Measurements from ENCODE around the gene WSCD1. TPM values are rescaled to one million over a fixed set of nuclear protein-coding genes. Genes with fewer than 3 reads are reported as not detected.

Gene WSCD1
- total and polyA plus RNA-seq, 12 donors: 2.1 to 17.9 (median 8.7) TPM

DNA sequence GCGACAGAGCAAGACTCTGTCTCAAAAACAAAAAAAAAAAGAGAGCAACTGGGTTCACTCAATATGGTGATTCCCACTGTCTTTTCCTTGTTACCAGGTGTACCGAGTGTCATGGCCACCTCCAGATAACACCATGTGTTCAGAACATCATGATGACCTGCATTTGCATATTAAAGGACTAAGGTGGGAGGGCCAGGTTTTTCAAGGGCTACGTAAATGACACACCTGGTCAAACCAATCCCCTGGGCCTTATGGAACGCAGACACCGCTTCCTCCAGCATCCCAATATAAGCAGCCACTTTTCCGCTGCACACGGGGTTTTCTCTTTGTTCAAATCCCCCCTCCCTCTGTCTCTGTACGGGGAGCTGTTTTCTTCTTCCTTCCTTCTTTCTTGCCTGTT lies 29.3 kb downstream of the WSCD1 start:
- Histone ChIP-seq H3K27ac (no peak overlapping the region), H3K27me3 (no peaks in the 10 kb centered on the region), H3K4me1 (replicated peaks in 1 of 2) (no peaks in the 10 kb centered on the region), H3K36me3 (replicated peaks in 1 of 2) (no peaks in the 10 kb centered on the region), H3K4me3 (no peak overlapping the region), H3K9me3 (replicated peaks in 1 of 3) (no peaks in the 10 kb centered on the region)
- no peak for TF ChIP-seq POLR2A (IDR thresholded peaks at IDR 0.05)
- TF ChIP-seq, protein P1, sequence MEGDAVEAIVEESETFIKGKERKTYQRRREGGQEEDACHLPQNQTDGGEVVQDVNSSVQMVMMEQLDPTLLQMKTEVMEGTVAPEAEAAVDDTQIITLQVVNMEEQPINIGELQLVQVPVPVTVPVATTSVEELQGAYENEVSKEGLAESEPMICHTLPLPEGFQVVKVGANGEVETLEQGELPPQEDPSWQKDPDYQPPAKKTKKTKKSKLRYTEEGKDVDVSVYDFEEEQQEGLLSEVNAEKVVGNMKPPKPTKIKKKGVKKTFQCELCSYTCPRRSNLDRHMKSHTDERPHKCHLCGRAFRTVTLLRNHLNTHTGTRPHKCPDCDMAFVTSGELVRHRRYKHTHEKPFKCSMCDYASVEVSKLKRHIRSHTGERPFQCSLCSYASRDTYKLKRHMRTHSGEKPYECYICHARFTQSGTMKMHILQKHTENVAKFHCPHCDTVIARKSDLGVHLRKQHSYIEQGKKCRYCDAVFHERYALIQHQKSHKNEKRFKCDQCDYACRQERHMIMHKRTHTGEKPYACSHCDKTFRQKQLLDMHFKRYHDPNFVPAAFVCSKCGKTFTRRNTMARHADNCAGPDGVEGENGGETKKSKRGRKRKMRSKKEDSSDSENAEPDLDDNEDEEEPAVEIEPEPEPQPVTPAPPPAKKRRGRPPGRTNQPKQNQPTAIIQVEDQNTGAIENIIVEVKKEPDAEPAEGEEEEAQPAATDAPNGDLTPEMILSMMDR (IDR thresholded peaks at IDR 0.05): no peak
- WGBS, 4 donors: 91 to 96% (median 93%) methylated on average over 8 of the region's 8 CpGs
- DNase-seq: no peak
- intact Hi-C loops (cut with DNase I): no loop called here

DNA sequence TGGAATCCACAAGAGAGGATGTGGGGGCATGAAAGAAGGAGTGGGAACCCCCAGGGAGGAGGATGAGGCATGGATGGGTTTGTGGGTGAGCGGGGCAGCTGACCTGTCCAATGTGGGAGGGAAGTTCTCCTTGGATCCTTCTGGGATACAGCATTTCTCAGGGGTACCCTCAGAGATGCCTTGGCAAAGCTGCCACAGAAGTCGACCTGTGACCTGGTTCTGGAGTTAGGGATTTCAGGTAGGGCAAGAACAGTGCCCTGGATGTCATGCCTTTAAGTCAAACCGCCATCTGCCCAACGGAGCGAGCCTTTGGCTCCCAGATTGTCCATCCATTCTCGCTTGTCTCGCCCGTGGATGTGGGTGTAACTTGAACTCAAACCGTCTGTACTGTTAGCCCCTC lies 30.0 kb downstream of the WSCD1 start:
- no peak for TF ChIP-seq POLR2A (IDR thresholded peaks at IDR 0.05)
- TF ChIP-seq, protein P1 (IDR thresholded peaks at IDR 0.05): no peak
- intact Hi-C loops (cut with DNase I): no loop called here
- no peak for DNase-seq
- Histone ChIP-seq H3K4me1 (replicated peaks in 1 of 2) (no peaks in the 10 kb centered on the region), H3K27ac (no peak overlapping the region), H3K4me3 (no peak overlapping the region), H3K27me3 (no peaks in the 10 kb centered on the region), H3K9me3 (replicated peaks in 1 of 3) (no peaks in the 10 kb centered on the region), H3K36me3 (replicated peaks in 1 of 2) (no peaks in the 10 kb centered on the region)
- 87 to 92% (median 91%) methylated on average over 9 of the region's 9 CpGs for WGBS, 4 donors

DNA sequence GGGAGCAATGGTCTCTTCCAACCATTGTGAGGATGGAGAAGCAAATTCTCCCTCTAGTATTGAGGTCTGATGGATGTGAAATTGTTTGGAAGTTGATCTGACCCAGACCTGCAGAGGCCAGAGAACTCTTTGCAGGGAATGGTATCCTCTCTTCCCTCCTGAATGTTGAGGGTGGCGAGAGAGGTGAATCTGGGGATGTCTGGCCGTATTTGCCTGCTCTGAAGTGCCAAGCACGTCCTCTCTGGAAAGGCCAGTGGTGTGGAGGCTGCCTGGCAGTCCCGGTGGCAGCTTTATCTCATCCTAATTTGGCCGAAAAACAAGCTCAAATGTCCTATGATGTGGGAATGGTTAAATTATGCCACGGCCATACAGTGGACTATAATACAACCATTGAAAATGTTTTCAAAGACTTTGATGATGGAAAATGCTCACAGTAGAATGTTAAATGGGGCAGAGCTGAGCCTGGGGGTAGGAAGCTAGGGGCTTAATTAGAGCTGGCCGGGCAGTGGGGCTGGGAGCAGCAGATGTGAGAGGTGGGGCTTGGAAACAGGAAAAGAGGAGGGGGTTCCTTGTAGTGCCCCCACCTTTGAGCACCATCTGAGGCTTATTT lies 30.8 kb downstream of the WSCD1 start:
- H3K9me3 ChIP-seq (replicated peaks in 1 of 3): no peaks in the 10 kb centered on the region
- WGBS, 4 donors: 81 to 90% (median 87%) methylated on average over 7 of the region's 7 CpGs
- H3K27ac ChIP-seq: no peak overlapping the region
- DNase-seq: no peak
- no peak for TF ChIP-seq POLR2A (IDR thresholded peaks at IDR 0.05)
- TF ChIP-seq, protein P1 (IDR thresholded peaks at IDR 0.05): no peak
- H3K4me1 ChIP-seq (replicated peaks in 1 of 2): no peaks in the 10 kb centered on the region
- H3K36me3 ChIP-seq (replicated peaks in 1 of 2): no peaks in the 10 kb centered on the region
- no peak overlapping the region for H3K4me3 ChIP-seq
- intact Hi-C loops (cut with DNase I): no loop called here
- no peaks in the 10 kb centered on the region for H3K27me3 ChIP-seq

DNA sequence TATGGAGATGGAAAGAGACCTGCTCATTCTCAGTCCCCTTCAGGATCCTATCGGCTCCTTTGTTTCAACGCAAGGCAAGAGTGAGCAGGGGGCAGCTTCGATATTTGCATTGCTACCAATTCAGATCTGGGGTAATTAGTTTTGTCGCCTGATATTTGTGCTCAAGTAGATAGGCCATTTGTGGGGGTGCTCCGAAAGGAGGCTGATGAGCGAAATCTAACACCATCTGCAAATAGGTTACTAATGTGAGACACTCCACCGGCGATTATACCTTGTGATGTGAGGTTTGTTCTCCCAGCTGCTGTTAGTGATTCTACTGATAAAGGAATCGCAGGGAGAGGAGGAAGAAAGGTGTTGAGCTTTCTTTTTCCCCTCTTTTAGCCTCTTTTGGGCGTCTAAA lies 31.5 kb downstream of the WSCD1 start:
- Histone ChIP-seq H3K27me3 (no peaks in the 10 kb centered on the region), H3K4me1 (replicated peaks in 1 of 2) (no peaks in the 10 kb centered on the region), H3K36me3 (replicated peaks in 1 of 2) (no peaks in the 10 kb centered on the region), H3K27ac (no peak overlapping the region), H3K4me3 (no peak overlapping the region), H3K9me3 (replicated peaks in 1 of 3) (no peaks in the 10 kb centered on the region)
- intact Hi-C loops (cut with DNase I): no loop called here
- TF ChIP-seq, protein P1 (IDR thresholded peaks at IDR 0.05): no peak
- TF ChIP-seq POLR2A (IDR thresholded peaks at IDR 0.05): no peak
- WGBS, 4 donors: 67 to 76% (median 73%) methylated on average over 10 of the region's 10 CpGs
- no peak for DNase-seq

Measured in adrenal gland (tissue), 12 donors.